Measurements from ENCODE around the gene ULK1.

Gene ULK1

DNA sequence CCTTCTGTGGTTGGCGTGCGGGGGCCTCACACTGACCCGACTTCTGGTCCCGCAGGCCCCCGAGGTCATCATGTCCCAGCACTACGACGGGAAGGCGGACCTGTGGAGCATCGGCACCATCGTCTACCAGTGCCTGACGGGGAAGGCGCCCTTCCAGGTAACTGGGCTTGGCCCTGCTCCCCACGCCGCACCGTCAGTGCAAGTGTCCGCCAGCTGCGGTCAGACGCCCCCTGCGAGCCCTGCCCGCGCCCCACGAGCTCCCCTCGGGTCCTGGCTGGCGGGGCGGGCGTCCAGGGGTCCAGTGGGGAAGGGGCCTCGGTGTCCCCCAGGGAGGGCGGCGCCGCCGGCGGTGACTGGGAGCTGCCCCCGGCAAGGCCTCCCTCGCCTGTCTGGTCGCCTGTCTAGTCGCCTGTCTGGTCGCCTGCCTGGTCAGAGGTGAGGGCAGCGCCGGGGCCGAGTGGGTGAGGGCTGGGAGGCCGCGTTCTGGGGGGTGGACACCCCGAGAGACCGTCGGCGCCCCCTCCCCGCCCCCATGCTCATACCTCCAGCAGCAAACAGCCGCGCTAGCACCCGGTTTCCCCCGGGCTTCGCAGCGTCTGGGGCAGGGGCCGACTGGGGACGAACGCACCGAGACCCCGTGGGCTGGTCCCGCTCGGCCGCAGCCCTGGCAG is 14.8 kb downstream of the ULK1 start:
- DNase-seq: no peak

DNA sequence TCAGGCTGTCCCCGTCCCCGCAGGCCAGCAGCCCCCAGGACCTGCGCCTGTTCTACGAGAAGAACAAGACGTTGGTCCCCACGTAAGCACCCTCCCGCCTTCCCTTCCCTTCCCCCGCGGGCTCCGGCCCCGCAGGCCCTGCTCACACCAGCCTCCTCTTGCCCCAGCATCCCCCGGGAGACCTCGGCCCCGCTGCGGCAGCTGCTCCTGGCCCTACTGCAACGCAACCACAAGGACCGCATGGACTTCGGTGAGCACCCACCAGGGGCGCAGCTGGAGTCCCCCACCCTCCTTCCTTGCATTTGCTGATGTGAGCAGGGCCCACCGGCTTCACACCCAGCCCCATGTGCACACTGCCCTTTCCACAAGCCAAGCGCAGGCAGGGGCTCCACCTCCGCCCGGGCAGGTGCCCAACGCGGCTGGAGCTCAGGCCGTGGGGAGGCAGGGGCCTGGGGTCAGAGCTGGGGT is 15.4 kb downstream of the ULK1 start:
- DNase-seq: no peak

DNA sequence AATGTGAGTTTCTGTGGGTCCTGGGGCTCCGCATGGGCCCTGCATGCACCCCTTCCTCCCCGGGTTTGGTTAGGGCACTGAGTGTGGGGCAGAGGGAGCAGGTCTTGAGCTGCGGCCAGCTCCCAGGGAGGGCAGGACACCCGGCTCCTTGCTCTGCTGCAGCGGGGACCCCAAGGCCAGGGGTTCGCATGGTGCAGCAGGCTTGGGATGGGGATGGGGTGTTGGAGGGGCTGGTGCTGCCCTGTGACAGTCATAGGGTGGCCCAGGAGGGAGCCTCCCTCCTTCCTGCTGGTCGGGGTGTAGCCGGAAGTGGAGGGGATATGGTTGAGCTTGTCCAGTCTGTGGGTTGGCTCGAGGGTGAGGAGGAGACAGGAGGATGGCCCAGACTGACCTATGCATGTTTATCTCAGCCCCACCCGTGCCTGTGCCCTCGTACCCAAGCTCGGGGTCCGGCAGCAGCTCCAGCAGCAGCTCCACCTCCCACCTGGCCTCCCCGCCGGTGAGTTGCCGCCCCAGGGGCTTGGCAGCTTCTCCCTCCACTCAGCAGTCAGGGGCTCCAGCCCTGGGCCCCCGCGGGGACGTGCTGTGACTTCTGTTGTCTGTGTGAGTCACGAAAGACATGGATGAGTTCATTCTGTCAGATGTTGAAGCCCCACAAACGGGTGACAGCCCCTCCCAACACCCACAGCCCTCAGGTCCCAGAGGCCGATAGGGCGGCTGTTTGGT is 16.0 kb downstream of the ULK1 start:
- DNase-seq: no peak

DNA sequence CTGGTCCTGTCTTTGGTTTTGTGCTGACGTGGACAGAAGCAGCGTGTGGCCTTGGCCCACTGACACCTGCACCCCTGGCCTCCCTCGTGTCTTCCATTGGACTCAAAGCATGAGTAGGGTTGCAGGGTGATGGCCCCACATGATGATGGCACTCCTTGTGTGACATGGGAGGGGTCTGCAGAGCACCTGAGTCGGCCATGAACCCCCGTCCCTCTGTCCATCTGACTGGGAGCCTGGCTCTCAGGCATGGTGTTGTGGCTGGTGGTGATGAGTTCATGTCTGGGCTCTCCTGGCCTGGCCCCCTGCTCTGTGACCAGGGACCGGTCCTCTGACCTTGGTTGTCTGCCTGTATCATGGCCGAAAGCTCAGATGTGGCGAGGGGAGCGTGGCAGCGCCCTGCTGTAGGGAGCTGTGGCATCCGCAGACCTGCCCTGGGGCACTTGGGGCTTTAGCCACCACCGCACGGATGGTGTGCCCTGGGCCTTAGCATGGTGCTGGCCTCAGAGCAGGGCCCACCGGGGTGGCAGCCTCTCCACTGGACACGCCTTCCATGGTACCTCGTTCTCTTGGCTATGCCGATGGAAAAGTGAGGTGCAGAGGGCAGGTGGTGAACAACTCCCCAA is 16.7 kb downstream of the ULK1 start:
- DNase-seq: no peak

DNA sequence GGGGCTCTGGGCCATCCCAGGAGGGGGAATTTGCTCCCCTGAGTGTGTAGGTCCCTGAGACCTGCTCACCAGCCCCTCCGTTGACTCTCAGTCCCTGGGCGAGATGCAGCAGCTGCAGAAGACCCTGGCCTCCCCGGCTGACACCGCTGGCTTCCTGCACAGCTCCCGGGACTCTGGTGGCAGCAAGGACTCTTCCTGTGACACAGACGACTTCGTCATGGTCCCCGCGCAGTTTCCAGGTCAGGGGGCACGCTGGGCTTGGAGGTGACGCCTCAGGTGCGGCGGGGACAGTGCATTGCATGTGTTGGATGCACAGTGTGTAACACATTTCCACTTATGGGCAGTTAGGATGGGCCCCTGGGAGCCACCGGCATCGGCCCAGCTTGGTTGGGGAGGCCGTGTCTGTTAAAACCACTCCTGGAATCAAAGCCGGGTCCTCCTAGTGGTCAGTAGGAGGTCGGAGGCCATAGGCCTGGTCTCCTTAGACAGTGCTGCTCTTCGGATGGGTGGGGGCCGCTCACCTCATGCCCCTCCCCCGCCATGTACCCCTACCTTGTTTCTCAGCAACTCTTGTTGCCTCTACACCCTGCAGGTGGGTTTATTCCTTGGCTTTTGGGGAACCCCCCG is 17.5 kb downstream of the ULK1 start:
- no peak for DNase-seq

DNA sequence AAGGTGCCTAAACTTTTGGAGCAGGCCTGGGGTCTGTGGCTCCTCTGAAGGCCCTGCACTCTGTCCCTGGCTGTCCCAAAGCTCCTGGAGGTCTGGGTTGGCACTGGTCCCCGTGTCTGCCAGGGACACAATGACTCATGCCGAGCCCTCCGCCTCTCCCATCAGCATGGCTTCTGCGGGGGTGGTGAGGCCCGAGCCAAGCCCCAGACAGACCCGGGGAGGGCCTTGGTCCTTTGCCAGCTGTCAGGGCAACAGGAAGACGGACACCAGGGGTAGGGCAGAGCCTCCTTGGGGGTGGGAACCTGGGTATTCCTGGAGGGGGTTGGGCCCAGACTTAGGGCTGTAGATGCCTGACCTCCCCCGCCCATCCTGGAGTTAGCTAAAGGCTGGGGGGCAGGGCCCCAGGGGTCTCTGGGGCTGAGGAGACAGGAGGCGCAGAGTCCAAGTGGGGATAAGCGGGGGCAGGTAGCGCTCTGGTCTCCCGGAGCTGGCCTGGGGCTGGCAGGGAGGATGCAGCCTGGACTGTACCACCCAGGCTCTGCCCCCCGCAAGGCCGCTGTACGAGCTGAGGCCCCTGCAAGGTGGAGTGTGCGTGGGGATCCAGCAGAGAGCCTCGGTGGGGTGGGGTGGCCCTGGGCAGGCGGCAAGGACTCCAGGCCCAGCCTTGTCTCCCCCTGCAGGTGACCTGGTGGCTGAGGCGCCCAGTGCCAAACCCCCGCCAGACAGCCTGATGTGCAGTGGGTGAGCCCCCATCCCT is 18.3 kb downstream of the ULK1 start:
- DNase-seq: peak; percentile 40

DNA sequence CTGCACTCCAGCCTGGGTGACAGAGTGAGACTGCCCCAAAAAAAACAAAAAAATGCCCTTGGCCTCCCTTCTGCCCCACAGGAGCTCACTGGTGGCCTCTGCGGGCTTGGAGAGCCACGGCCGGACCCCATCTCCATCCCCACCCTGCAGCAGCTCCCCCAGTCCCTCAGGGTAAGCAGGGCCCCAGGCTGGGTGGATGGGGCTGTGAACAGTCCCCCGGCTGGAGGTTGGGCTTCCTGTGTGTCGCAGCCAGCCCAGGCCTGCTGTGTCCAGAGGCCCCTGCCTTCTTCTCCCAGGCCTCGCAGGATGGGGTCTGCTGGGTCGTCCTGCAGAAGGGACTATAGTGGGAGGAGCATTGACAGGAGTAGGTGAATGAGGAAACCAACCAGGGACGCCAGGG is 19.2 kb downstream of the ULK1 start:
- peak; percentile 24 for DNase-seq

DNA sequence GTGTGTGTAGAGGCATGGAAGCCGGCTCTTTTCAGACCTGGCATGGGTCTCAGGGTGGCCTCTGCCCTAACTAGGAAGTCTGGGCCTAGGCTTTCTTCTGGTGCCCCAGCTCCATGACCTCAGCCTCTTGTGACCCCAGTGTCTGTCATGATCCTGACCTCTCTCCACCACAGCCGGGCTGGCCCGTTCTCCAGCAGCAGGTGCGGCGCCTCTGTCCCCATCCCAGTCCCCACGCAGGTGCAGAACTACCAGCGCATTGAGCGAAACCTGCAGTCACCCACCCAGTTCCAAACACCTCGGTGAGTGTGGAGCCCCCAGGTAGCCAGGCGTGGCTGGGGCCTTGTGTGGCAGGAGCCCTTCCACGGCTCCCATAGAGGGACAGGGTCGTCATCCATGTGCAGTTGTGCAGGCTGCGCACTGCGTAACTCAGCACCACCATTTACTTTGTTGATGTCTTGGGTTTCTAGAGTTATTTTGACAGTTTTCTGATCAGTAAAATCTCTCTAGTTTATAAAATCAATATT is 19.8 kb downstream of the ULK1 start:
- peak; percentile 21 for DNase-seq

DNA sequence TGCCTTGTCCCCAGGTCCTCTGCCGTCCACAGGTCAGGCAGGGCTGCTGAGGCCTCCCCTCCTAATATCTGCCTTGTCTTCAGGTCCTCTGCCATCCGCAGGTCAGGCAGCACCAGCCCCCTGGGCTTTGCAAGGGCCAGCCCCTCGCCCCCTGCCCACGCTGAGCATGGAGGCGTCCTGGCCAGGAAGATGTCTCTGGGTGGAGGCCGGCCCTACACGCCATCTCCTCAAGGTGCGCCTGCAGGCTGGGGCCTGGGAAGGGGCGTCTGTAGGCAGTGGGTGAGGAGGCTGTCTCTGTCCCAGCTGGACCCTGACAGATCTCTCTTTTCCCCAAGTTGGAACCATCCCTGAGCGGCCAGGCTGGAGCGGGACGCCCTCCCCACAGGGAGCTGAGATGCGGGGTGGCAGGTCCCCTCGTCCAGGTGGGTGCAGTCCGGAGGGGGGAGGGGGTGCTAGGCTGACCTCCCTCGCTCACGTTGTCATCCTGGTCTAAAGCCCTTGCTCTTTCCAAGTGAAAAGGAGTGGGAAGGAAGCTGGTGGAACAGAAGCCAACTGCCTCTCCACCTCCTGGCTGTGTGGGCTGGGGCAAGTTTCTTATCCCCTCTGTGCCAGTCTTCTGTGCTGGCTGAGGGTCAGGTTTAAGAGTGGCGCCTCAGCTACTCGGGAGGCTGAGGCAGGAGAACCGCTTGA is 20.7 kb downstream of the ULK1 start:
- DNase-seq: peak; percentile 32

DNA sequence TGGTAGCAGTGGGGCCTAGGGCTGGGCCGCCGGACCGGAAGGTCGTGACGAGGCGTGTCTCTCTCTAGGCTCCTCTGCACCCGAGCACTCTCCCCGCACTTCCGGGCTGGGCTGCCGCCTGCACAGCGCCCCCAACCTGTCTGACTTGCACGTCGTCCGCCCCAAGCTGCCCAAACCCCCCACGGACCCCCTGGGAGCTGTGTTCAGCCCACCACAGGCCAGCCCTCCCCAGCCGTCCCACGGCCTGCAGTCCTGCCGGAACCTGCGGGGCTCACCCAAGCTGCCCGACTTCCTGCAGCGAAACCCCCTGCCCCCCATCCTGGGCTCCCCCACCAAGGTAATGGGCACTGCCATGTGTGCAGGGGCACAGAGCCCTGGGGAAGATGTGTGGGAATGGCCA is 21.4 kb downstream of the ULK1 start:
- peak; percentile 29 for DNase-seq

DNA sequence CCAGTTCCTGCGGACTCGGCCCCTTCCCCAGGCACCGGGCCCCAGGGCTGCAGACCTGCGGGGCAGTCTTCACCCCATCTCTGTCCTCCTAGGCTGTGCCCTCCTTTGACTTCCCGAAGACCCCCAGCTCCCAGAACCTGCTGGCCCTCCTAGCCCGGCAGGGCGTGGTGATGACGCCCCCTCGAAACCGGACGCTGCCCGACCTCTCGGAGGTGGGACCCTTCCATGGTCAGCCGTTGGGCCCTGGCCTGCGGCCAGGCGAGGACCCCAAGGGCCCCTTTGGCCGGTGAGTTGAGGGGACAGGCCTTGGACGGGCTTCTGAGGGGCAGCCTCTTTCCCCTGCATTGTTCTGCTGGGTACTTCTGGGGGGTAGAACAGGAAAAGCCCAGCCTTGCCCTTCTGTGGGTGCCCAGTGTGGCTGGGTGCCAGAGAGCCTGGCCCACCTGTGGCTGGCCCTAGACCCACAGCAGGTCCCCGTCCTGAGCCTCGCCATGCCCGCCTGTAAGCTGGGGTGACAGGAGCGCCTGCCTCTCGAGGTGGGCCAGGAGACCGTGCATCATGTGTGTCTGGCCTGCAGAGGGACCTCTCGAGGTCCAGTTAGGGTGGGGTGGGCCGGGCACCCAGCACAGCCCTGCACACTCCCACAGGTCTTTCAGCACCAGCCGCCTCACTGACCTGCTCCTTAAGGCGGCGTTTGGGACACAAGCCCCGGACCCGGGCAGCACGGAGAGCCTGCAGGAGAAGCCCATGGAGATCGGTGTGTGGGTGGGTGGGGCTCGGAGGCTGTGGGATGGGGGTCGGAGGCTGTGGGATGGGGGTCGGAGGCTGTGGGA is 22.1 kb downstream of the ULK1 start:
- DNase-seq: peak; percentile 17

DNA sequence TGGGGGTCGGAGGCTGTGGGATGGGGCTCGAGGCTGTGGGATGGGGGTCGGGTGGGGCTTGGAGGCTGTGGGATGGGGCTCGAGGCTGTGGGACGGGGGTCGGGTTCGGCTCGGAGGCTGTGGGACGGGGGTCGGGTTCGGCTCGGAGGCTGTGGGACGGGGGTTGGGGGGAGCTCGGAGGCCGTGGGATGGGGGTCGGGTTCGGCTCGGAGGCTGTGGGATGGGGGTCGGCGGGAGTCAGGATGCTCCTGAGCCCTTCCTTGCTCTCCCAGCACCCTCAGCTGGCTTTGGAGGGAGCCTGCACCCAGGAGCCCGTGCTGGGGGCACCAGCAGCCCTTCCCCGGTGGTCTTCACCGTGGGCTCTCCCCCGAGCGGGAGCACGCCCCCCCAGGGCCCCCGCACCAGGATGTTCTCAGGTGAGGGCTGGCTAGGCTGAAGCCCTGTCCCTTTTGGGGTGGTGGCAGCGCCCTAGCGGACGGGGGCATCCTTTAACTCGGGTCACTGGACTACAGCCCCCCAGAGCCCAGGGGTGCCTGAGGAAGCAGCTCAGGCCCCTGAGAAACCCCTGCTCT is 22.8 kb downstream of the ULK1 start:
- peak; percentile 47 for DNase-seq

DNA sequence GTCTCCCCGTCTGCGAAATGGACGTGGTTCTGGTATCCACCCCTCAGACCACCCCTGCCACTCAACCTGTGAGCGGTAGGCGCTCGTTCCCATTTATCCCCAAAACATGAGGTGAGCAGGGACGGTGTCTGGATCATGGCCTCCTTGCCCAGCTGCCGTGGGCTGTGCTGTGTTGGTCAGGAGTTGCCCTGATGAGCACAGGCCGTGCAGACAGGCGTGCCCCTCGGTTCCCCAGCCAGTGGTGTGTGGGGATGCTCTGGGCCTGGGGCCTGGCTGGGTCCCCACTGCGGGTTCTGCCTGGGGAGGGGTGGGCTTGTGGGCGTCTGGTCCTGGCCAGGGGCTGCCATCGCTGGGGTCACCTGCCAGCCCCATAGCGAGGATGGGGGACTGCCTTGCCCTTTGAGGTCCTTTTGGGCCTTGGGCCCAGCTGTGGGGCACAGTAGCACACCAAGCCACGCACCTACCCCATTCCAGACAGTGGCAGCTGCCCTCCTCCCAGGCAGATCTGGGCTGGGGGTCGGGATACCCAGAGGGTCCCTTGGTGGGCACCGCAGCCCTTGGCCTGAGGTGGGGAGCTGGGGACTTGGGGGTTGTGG is 23.4 kb downstream of the ULK1 start:
- peak; percentile 27 for DNase-seq

DNA sequence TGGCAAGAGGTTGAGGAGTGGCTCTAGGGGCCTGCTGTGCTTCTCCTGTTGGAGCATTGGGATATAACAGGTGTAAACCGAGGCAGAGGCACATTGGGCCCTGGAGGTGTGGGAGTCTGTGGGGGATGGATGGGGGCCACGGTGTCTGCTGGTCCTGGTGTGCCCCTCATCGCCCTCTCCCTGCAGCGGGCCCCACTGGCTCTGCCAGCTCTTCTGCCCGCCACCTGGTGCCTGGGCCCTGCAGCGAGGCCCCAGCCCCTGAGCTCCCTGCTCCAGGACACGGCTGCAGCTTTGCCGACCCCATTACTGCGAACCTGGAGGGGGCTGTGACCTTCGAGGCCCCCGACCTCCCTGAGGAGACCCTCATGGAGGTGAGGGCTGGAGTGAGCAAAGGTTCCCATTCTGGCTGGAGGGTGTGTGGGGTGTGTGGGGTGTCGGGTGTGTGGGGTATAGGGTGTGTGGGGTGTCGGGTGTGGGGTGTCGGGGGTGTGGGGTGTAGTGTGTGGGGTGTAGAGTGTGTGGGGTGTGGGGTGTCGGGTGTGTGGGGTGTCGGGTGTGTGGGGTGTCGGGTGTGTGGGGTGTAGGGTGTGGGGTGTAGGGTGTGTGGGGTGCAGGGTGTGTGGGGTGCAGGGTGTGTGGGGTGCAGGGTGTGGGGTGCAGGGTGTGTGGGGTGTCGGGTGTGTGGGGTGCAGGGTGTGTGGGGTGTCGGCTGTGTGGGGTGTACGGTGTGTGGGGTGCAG is 24.1 kb downstream of the ULK1 start:
- peak; percentile 20 for DNase-seq

DNA sequence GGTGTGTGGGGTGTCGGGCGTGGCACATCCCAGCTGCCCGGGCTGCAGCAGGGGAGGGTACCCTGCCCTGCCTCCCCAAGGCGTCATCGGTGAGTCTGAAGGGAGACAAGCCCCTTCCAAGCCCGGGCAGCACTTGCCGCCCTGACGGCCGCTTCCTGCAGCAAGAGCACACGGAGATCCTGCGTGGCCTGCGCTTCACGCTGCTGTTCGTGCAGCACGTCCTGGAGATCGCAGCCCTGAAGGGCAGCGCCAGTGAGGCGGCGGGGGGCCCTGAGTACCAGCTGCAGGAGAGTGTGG is 24.6 kb downstream of the ULK1 start:
- peak; percentile 23 for DNase-seq

DNA sequence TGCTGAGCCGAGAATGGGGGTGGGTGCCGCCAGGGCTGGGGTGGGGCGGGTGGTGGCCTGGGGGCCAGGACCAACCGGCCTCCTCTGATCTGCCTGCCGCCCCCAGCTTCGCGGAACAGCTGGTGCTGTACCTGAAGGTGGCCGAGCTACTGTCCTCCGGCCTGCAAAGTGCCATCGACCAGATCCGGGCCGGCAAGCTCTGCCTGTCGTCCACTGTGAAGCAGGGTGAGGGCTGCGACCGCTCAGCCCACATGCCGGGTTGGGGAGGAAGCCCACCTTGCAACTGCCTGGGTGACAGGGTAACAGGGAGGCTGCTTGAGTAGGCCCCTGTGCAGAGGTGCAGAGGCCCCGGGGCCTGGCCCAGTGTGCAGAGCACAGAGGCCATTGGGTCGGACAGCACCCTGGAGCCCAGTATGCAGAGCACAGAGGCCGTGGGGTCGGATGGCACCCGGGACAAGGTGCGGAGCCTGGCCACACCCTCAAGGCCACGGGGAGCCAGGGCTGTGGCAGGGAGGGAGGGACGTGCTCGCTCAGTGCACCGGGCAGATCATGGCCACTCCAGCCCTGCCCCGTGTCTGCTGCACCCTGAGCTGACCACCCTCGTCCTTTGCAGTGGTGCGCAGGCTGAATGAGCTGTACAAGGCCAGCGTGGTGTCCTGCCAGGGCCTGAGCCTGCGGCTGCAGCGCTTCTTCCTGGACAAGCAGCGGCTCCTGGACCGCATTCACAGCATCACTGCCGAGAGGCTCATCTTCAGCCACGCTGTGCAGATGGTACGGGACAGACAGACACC is 25.1 kb downstream of the ULK1 start:
- DNase-seq: peak; percentile 25

DNA sequence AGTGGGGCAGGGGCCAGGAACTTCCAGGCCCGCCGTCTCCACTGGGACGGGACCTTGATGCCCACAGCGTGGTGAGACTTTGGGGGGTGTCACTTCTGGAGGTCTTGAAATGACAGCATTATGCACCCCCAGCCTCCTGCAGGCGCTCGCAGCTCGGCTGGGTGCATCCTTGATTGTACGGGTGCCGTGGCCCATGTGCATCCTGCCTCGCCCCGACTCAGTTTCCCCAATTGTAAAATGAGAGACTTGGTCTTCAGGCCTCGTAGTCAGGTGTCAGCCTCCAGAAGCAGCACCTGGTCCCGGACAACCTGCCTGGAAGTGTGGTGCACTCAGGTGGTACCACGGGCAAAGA is 25.7 kb downstream of the ULK1 start:
- DNase-seq: peak; percentile 16

DNA sequence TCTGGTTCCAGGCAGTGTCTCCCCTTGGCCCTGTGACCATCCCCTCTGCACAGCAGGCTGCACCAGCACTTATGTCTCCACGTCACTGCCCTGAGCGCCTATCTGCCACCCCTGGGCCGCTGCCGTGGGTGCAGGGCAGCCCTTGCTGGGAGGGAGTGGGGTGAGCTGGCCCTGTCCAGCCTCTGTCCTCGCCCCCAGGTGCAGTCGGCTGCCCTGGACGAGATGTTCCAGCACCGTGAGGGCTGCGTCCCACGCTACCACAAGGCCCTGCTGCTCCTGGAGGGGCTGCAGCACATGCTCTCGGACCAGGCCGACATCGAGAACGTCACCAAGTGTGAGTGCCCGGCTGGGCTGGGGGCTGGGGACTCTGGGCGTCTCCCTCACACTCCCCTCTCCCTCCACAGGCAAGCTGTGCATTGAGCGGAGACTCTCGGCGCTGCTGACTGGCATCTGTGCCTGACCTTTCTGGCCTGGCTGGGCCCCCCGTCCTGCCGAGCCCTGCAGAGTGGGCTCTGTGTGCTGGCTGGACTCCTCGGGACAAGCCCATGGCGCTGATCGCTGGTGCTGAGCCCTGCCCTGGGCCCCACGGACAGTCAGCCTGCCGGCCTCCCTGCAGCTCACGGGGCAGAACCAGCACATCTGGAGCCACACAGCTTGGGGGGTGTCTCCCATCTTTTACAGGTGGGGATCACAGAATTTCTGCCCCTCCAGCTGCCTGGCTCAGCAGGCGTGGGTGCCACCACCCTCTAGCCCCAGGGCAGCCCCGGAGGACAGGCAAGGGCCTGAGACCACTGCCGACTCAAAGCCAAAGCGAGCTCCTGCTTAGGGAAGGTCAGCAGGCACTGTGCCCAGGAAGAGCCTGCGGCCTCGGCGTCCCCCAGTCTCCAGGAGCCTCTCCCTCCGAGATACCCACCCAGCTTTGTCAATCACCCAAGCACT is 26.7 kb downstream of the ULK1 start:
- peak; percentile 18 for DNase-seq

Data from left hindlimb (tissue), 1 donor.